ENCODE measurements around the gene MYO1E.

MYO1E gene

GRCh38 chr15:59416816-59417215 is 44.1 kb upstream of the MYO1E start:
- H2AFZ ChIP-seq, result no peak overlapping the region
- no peak overlapping the region for H3K4me3 ChIP-seq (ENCODE audit: low read depth, low read length)
- H3K4me1 ChIP-seq, result no peaks in the 10 kb centered on the region
- no peak overlapping the region for H3K27ac ChIP-seq
- H3K4me2 ChIP-seq (ENCODE audit: low read length), result no peak overlapping the region
- H3K27me3 ChIP-seq (ENCODE audit: control insufficient read depth, insufficient read depth, low read length), result no peaks in the 10 kb centered on the region
- H3K9ac ChIP-seq, result no peak overlapping the region
- no peaks in the 10 kb centered on the region for H3K9me3 ChIP-seq (ENCODE audit: control insufficient read depth, low read length)
- TF ChIP-seq CTCF (IDR thresholded peaks at IDR 0.05), result no peak
- H3K79me2 ChIP-seq, result no peaks in the 10 kb centered on the region
- H3K36me3 ChIP-seq (ENCODE audit: control insufficient read depth, insufficient read depth, low read length), result no peaks in the 10 kb centered on the region

- no peaks in the 10 kb centered on the region for H3K79me2 ChIP-seq
- no peak for TF ChIP-seq CTCF (IDR thresholded peaks at IDR 0.05)
- no peak overlapping the region for H3K4me2 ChIP-seq (ENCODE audit: low read length)
- no peaks in the 10 kb centered on the region for H3K36me3 ChIP-seq (ENCODE audit: control insufficient read depth, insufficient read depth, low read length)
- H2AFZ ChIP-seq, result no peak overlapping the region
- no peak overlapping the region for H3K9ac ChIP-seq
- no peak overlapping the region for H3K4me3 ChIP-seq (ENCODE audit: low read depth, low read length)
- H3K4me1 ChIP-seq, result no peaks in the 10 kb centered on the region
- no peaks in the 10 kb centered on the region for H3K9me3 ChIP-seq (ENCODE audit: control insufficient read depth, low read length)
- H3K27ac ChIP-seq, result no peak overlapping the region
- H3K27me3 ChIP-seq (ENCODE audit: control insufficient read depth, insufficient read depth, low read length), result no peaks in the 10 kb centered on the region
These were observed 40.9 kb upstream of the MYO1E start for GRCh38 chr15:59413577-59413976.

DNA sequence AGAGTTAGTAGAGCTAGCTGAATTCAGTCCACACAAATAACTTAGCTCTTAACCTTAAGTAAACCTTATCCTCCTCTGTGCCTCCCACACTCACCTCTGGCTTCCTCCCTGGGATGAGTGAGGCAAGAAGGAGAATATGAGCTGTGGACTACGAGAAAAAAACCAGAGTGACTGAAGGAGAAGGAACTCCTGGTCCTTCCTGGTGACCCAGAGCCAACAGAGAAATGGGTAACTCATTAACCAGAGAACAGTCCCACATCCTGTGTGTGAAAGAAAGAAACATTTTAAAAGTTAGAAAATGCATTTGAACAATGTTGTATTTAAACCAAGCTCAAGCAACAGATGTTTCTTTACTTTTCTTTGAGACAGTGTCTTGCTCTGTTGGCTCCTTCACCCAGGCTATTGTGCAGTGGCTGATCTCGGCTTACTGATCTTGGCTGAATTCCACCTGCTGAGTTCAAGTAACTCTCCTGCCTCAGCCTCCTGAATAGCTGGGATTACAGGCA is 37.8 kb upstream of the MYO1E start:
- no peak overlapping the region for H3K27ac ChIP-seq
- H3K9me3 ChIP-seq (ENCODE audit: control insufficient read depth, low read length), result no peaks in the 10 kb centered on the region

DNA sequence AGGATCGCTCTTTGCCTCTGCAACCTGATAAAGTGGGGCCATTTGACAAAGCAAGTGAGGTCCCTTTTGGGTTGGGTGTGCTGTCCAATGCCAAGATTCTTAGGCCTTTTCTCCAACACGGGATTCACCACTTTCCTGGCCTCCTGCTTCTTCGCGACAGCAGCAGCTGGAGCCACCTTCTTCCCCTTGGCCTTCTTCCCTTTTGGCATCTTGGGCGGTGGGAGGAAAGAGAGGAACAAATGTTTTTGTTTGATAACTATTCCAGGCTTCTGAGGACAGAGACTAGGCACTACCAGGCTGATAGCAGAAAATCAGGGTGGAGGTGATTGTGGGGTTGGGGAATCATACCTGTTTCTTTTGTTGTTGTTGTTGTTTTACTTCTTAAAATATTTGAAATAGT is 35.3 kb upstream of the MYO1E start:
- H3K36me3 ChIP-seq (ENCODE audit: control insufficient read depth, insufficient read depth, low read length), result no peaks in the 10 kb centered on the region
- no peak for TF ChIP-seq CTCF (IDR thresholded peaks at IDR 0.05)
- no peak overlapping the region for H3K4me2 ChIP-seq (ENCODE audit: low read length)
- no peak overlapping the region for H3K9ac ChIP-seq
- no peaks in the 10 kb centered on the region for H3K27me3 ChIP-seq (ENCODE audit: control insufficient read depth, insufficient read depth, low read length)
- H3K27ac ChIP-seq, result no peak overlapping the region
- no peaks in the 10 kb centered on the region for H3K9me3 ChIP-seq (ENCODE audit: control insufficient read depth, low read length)
- H3K79me2 ChIP-seq, result no peaks in the 10 kb centered on the region
- no peak overlapping the region for H3K4me3 ChIP-seq (ENCODE audit: low read depth, low read length)
- no peaks in the 10 kb centered on the region for H3K4me1 ChIP-seq
- H2AFZ ChIP-seq, result no peak overlapping the region

More for the DNA sequence above, 37.8 kb upstream of the MYO1E start:
- Histone ChIP-seq H3K27me3 (ENCODE audit: control insufficient read depth, insufficient read depth, low read length) (no peaks in the 10 kb centered on the region), H2AFZ (no peak overlapping the region), H3K36me3 (ENCODE audit: control insufficient read depth, insufficient read depth, low read length) (no peaks in the 10 kb centered on the region), H3K4me2 (ENCODE audit: low read length) (no peak overlapping the region), H3K4me1 (no peaks in the 10 kb centered on the region), H3K4me3 (ENCODE audit: low read depth, low read length) (no peak overlapping the region), H3K79me2 (no peaks in the 10 kb centered on the region), H3K9ac (no peak overlapping the region)
- no peak for TF ChIP-seq CTCF (IDR thresholded peaks at IDR 0.05)

GRCh38 chr15:59406446-59406845 is 33.8 kb upstream of the MYO1E start:
- Histone ChIP-seq H3K27me3 (ENCODE audit: control insufficient read depth, insufficient read depth, low read length) (no peaks in the 10 kb centered on the region), H3K9ac (no peak overlapping the region), H3K27ac (no peak overlapping the region)

More at GRCh38 chr15:59406446-59406845, 33.8 kb upstream of the MYO1E start:
- no peak for TF ChIP-seq CTCF (IDR thresholded peaks at IDR 0.05)
- Histone ChIP-seq H3K36me3 (ENCODE audit: control insufficient read depth, insufficient read depth, low read length) (no peaks in the 10 kb centered on the region), H3K9me3 (ENCODE audit: control insufficient read depth, low read length) (no peaks in the 10 kb centered on the region), H3K4me3 (ENCODE audit: low read depth, low read length) (no peak overlapping the region), H3K4me1 (no peaks in the 10 kb centered on the region), H3K4me2 (ENCODE audit: low read length) (no peak overlapping the region), H2AFZ (no peak overlapping the region), H3K79me2 (no peaks in the 10 kb centered on the region)

Measured in parathyroid adenoma (tissue), 2 donors.